ENCODE results near the gene NRIP1. TPM values are rescaled to one million over a fixed set of nuclear protein-coding genes. Genes with fewer than 3 reads are reported as not detected.

NRIP1 gene
- total RNA-seq, 1 donor from 2014 or later, result 38.5 TPM

- no peak for DNase-seq (ENCODE audit: low spot score)
Measured at GRCh38 chr21:15066123-15066575, 1.3 kb upstream of the NRIP1 start.

DNA sequence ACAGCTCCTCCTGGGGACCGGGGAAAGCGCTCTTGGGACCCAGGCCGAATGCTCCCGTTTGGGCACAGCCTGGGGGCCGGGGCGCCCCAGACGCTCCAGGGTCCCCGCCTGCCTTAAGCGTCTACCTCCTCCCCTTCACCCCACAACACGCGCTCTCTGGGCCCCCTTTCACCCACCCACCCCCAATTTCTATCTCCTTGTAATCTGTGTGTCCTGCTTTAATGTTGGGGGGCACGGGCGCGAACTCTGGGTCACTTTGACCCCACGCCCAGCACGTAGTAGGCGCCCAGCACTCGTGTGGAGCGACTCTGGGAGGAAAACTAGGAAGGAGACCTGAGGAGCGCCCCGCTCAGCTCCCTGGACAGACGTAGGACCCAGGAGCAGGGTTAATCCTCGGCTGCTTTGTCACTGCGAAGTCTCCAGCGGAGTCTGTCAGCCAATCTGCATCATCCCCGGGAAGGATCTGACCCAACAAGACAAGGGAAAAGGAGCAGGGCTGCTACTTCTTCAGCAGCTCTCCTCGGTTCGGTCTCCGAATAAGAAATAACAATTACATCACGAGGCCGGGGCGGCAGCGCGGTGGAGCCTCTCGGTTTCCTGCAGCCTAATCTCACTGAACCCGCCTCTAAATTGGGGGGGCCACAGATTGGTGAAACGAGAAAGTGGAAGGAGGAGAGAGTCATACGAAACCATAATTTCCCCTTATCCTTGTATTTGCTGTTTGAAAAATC lies 757 bp upstream of the NRIP1 start:
- peak; percentile 91 for DNase-seq (ENCODE audit: low spot score)

GRCh38 chr21:15063814-15064575 lies 805 bp downstream of the NRIP1 start:
- DNase-seq (ENCODE audit: low spot score), result peak; percentile 58

DNA sequence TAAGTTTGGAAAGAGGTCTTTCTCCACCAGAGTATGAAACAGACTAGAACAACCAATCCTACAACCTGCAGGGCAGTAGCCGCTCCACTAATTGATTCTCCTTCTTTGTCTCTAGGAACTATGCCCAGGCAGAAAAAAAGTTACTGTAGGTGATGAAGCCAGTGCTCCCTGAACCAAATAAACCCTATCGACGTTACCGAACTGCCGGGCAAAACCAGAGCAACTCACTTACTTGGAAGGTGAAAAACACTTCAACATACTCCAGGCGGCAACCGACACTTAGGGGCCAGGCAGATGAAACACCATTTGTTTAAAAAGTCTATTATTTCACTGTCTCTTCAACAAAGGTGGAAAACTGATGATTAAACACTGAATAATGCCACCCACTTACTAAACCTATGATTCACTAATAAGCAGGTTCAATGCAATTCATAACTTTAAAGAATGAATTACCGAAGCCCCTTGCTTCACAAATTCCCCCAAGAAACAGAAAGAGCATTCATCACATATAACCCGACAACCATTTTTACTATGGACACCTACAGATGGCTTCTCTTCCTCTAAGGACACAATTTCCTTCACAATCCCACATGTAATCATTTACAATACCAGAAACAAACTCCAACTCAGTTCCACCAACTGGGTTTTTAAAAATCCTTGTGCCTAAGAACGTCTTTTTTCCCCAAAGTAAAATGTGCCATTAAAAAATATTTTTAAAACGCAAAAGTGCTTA lies 1.6 kb downstream of the NRIP1 start:
- DNase-seq (ENCODE audit: low spot score), result no peak

- DNase-seq (ENCODE audit: low spot score), result peak; percentile 55
Measured at GRCh38 chr21:15062606-15062965, 2.2 kb downstream of the NRIP1 start.

DNA sequence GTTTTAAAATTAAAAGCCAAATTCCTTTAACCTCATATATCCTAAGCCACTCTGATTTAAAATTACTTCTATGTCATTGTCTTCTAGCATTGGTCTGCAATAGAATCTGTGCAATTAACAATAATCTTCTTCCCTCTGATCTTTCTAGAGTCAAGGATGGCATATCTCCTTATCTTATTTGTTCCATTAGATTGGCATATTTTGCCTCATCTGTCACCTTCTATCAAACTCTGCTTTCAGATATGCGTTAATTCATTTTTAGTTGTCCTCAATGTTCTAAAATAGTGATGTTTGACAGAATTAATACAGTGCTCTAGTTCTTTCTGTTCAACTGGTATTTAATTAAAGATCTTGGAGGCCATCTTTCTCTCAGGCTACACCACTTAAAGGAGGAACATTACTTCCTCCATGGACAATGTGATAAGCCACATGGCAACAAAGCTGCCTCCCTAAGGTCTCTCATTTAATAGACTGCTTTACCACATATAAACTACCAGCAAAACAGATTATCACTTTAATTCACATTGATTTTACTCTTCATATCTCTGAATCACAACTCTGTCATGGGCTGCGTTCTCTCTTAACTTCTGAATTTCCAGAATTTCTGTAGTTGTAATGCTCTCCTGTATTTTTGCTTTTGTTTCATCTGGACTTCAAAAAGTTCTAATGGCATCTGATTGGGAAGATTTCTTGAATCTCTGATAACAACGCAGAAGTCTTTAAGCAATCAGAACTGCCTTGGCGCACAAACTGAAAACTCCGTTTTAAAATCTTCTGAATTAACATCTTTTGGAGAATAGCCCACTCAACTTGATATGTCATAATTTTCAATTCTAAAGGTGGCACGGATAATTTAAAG lies 2.8 kb downstream of the NRIP1 start:
- no peak for DNase-seq (ENCODE audit: low spot score)

- no peak for DNase-seq (ENCODE audit: low spot score)
Measured at GRCh38 chr21:15061279-15061678, 3.5 kb downstream of the NRIP1 start.

GRCh38 chr21:15060543-15061175 lies 4.1 kb downstream of the NRIP1 start:
- DNase-seq (ENCODE audit: low spot score), result no peak

- DNase-seq (ENCODE audit: low spot score), result no peak
Measured at GRCh38 chr21:15059397-15059796, 5.4 kb downstream of the NRIP1 start.

- DNase-seq (ENCODE audit: low spot score), result peak; percentile 21
Measured at GRCh38 chr21:15058854-15059263, 5.9 kb downstream of the NRIP1 start.

DNA sequence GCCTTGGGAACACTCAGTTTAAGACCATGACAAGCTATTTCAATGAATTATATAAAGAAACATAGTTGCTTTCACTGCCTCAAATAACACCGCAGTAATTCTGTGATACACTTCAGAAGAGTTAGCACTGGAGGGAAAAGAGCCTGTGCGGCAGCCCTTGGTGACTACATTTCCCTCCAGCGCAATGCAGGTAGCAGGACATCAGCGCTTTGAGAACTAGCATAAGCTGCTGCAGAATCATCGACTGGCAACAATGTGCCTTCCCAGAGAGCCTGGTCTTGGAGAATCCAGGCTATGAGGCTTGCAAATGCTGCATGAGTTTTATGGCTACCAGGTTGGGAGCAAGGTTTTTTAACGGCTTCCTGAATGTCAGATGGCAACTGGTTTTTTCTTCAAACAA lies 7.5 kb downstream of the NRIP1 start:
- no peak for DNase-seq (ENCODE audit: low spot score)

DNA sequence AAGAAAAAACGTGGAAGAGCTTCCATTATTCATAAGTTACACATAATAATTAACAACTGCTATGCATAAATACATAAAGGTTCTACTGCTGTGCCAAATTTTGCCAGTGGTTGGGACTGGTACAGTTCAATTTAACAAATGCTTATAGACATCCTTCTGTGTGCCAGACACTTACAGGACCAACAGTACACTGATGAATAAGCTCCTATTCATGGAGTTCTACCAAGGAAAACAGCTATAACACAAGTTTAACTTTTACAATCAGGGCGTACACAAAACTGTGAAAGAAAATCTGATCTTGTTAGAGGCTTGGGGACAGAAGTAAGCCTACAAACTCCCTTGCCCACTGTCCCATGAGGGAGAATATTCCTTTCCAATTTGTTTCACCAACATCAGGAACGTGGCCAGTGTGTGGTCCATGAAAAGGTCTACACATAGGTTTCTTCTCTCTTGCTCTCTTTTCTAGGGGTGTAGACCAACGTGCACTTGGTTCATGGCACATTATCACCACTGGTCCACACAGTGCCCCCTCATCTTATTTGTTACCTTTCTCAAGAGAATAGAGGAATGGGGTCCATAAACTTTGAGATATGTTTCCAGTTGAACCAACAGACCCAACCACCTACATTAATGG lies 10.1 kb downstream of the NRIP1 start:
- no peak for DNase-seq (ENCODE audit: low spot score)

DNA sequence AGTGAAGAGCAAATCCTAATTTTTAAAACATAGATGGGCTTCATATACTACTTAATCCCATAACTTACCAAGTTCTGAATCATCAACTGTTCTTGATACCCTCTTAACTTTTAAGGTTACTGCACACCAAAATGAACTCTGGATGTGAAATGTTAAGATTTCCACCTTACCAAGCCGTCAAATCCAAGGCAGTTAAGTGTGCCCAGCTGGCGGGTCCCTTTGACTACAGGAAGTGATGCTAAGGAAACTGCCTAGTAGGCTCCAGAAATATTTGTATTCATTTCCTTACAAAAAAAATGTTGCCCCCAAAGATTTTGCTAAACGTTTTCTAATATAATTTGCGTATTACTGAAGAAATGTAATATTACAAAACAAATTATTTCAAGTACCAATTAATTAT lies 10.7 kb downstream of the NRIP1 start:
- no peak for DNase-seq (ENCODE audit: low spot score)

GRCh38 chr21:15053500-15053899 lies 11.3 kb downstream of the NRIP1 start:
- DNase-seq (ENCODE audit: low spot score), result no peak

- no peak for DNase-seq (ENCODE audit: low spot score)
Measured at GRCh38 chr21:15052459-15052763, 12.4 kb downstream of the NRIP1 start.

- no peak for DNase-seq (ENCODE audit: low spot score)
Measured at GRCh38 chr21:15051644-15052458, 12.9 kb downstream of the NRIP1 start.

DNA sequence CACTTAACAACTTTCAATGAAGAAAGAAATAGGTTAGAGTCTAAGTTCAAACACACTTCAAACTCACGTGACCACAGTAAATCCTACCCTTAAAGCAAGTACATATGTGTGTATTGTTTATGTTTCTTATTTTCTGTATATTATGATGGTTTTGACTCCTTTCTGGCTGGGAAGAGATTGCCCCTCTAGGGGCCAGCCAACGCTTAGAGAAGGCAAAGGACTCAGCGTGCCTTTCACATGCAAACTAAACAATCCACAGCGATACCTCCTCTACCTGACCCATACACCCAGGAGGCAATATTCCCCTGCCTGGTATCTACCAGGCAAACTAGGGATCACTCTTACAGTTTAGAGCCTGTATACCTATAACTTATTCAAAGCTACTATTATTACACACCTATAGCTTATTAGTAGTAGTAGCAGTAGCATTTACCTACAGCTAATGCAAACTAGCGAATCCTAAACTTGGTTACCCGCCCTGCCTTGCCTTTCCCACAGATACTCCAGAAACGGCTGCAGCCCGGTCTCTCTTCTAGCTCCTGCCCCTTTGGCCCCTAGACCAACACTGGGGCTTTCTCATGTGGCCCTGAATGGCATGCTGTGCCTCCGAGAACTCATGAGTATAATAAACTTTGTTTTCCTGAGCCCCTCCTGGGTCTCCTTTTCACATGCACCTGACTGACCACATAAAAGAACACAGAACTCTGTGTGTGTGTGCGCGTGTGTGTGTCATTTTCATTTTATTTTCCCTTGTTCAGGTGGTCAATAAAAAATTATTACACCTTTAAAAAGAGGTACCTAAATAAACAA lies 14.0 kb downstream of the NRIP1 start:
- DNase-seq (ENCODE audit: low spot score), result no peak

DNA sequence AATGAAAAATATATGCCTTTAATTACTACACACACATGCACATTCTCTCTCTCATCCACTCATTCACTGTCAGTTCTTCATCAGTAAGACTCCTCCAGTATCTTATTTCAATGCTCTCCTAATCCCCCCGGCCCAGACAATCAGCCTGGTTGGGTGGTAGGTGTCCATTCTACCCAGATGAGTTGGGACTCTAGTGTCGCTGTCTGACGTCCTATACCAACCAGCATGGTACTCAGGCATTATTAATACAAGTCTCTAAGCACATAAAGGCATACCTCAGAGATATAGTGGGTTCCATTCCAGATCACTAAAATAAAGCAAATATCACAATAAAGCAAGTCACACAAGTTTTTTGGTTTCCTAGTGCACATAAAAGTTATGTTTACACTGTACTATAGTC lies 19.8 kb downstream of the NRIP1 start:
- no peak for DNase-seq (ENCODE audit: low spot score)

GRCh38 chr21:15042531-15042930 lies 22.3 kb downstream of the NRIP1 start:
- DNase-seq (ENCODE audit: low spot score), result no peak
